ENCODE data around the gene FXYD7.
"Not testable (repeated sequence)": the region's sequence is repeated elsewhere in the genome, so short reads cannot be mapped to it uniquely, and the experiment has no call there.

Gene FXYD7

DNA sequence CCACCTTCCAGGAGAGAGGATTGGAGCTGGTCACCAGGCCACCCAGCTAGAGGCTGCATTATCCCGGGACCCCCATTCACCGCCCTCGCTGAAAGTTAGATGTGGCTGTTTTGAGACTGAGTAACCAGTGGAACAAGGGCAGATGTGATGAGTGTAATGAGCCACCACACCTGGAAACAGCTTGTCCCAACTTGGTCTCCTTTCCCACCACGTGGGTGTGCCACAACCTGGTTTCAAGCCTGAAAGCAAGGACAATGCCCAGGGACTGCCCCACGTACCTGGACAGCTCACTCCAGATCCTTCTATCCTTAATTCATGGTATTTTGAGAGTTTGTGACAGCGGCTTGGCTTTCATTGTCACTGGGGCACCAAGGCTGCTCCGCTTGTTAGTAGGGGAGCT lies 15.2 kb upstream of the FXYD7 start:
- no peak for DNase-seq (ENCODE audit: low read depth)

DNA sequence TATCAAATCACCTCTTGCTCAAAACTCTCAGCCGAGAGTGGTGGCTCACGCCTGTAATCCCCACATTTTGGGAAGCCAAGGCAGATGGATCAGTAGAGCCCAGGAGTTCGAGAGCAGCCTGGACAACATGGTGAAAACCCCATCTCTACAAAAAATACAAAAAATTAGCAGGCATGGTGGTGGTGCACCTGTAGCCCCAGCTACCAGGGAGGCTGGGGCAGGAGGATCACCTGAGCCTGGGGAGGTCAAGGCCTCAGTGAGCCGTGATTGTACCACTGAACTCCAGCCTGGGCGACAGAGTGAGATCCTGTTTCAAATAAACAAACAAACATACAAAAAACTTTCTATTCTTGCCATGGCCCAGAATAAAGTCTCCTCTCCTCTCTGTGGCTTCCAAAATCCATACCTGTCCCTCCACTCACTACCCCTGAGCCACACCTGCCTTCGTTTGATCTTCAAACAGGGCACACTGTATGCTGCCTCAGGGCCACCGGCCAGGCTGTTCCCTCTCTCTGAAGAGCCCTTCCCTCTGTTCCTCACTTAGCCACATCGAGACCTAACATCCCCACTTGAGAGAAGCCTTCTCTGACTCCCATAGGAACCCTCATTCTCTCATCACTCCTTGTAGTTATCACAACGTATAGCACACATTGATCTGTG lies 14.5 kb upstream of the FXYD7 start:
- DNase-seq (ENCODE audit: low read depth), result no peak

DNA sequence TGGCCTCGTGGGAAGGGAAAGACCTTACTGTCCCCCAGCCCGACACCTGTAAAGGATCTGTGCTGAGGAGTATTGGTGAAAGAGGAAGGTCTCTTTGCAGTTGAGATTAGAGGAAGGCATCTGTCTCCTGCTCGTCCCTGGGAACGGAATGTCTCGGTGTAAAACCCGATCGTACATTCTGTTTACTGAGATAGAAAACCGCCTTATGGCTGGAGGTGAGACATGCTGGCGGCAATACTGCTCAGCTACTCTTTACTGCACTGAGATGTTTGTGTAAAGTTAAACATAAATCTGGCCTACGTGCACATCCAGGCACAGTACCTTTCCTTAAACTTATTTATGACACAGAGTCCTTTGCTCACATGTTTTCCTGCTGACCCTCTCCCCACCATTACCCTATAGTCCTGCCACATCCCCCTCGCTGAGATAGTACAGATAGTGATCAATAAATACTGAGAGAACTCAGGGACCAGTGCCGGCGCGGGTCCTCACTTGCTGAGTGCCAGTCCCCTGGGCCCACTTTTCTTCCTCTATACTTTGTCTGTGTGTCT lies 13.3 kb upstream of the FXYD7 start:
- not testable (repeated sequence) for DNase-seq (ENCODE audit: low read depth)

DNA sequence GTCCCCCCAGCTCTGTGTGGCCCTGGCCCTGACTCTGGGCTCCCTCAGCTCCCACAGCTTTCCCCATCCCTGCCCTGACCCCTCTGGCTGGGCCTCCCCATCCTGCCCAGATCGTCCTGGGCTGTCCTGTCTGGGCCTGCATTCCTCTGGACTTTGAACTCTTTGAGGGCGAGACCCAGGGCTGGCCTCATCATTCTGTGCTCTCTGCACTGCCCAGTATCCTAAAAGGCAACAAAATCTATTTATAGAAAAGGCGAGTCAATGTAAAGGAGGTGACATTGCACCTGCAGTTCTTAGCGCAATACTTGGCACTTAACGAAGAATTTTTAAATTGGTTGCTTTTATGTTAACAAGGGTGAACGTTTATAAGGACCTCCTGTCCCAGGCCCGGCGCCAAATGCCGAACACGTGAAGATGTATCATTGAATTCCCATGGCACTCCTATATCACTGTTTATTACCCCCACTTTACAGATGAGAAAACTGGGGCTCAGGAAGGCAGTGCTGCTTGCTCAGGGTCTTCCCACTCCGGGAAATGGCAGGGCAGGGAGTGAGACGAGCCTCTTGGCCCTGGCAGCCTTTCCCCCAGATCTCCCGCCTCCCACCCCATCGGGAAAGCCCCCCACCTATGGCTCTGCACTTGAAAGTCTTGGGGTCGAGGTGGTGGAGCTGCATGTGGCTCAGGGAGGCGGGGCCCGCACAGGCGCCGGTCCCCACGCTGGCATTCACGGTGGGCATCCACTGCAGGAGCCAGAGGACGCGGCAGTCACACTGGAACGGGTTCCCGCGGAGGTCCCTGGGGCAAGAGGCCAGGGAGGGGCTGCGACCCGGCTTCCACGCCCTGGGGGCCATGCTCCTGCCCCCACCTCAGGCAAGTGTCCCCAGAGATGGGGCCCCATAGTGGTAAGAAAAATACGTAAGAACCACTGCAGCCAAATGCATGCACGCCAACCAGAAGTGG lies 12.0 kb upstream of the FXYD7 start:
- no peak for DNase-seq (ENCODE audit: low read depth)

DNA sequence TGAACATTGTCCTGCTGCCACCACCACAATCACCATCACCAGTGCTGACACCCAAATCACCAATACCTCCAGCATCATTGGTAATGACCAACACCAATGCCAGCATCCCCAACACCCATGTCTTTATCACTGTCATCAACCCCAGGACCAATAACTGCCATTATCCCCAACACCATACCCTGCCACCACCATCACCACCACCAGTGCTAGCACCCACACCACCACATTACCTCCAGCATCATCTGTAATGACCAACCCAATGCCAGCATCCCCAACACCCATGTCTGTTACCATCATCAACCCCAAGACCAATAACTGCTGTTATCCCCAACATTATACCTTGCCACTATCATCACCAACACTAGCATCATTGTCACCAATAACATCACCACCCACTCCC lies 10.8 kb upstream of the FXYD7 start:
- DNase-seq (ENCODE audit: low read depth), result no peak

DNA sequence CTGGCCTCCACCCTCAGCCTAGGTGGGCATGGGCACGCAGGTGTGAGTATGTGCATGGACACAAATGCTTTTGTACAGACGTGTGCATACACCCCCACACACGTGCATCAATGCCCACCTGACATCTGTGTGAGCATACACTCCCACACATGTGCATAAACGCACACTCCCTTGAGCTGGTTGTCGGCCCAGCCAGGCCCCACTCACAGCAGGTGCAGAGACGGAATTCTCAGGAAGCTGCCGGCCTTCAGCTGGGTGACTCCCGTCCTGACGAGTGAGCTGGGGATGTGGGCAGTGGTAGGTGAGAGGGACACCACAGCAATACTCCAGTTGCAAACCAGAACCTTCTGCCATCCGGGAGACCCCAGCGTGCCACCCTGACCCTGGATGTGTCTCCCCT lies 9.2 kb upstream of the FXYD7 start:
- no peak for DNase-seq (ENCODE audit: low read depth)

DNA sequence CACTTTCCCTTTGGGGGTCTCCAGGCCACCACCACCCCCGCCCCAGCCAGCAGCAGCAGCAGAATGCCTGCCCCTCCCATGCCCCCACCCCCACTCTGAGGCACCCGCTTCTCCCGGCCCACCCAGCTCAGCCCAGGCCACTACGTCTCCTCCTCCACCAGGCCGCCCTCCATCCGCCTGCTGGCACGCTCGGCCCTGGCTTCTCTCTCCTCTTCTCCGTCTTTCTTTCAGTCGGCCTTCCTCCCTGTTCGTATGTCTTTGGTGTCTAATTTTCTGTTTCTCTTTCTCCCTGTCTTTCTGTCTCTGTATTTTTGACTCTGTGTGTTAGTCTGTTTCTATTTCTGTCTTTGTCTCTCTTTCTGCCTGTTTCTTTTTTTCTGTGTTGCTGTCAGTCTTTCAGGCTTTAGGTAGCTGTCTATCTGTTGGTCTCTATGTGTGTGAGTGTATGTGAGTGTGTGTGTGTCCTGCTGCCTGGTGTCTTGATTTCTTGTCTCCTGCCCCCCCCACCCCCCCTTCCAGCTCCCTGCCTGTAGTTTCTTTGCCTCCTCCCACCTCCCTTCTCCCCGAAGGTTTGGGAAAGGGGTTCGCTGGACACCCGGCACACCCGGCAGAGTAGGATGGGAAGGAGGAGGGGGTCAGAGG lies 8.3 kb upstream of the FXYD7 start, which contains the start of gene LGI4:
Gene LGI4 (minus strand): TSS at position 459 of the 642 bp plus-strand sequence. CDS start 379 bp downstream, at position 80.
- DNase-seq (ENCODE audit: low read depth), result no peak

DNA sequence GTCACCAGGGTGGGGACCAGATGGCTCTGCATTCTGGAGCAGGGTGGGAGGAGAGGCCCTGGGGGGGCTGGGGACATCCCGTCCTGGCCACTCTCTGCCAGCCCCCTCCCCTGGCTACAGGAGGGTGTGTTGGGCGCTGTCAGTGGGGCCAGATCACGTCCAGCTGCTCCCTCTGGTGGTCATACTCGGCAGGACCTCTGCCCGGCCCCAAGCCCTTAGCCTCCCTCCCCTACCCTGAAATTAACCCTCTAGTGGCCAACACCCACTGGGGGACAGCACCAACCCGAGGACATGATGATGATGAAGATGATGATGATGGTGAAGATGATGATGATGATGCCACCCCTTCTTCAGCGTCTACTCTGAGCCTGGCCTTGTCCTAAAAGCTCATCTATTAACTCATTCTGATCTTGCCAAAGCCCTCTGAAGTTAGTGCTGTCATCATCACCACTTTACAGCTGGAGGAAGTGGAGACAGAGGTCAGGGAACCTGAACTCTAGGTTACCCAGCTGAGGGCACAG lies 7.6 kb upstream of the FXYD7 start:
- no peak for DNase-seq (ENCODE audit: low read depth)

DNA sequence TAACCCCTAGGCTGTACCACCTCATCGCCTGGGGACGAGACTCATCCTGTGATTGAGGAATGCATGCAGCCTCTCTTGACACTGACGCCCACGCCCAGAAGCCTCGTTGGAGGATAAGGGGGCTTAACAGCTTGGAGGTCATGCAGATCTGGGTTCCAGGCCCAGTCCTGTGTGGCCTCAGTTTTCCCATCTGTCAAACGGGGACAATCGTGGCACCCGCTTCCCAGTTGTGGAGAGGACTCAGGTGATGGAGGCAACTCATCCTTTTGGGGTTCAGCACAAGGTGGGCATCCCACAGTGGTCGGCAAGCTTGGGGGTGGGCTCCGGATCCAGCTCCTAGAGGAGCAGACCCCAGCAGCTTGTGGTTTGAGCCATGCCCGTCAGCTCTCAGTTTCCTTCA lies 6.8 kb upstream of the FXYD7 start:
- DNase-seq (ENCODE audit: low read depth), result no peak

DNA sequence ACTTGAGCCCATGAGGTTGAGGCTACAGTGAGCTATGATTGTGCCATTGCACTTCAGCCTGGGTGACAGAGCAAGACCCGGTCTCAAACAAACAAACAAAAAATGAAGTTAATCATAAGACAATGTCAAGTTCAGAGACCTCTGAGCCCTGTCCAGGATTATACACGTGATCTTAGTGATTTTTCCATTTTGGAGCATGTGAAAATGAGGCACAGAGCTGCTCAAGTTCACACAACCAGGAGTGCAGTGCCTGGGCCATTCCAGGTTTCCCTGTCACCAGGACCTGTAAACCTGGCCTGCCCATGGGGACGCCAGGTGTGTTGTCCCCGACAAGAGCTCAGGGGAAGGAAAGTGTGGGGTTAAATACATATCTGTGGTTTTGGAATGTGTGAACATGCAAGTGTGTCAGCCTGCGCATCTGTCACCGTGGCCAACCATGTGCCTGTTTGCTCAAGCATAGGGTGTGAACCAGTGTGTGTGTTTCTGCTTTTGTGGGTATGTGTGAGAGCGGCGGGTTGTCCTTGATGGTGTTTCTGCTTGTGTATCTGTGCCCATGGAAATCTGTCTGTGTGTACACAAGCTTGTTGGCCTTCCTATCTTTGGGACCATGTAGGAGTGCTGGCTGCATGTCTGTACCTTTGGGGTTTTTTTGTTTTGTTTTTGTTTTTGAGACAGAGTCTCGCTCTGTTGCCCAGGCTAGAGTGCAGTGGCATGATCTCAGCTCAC lies 5.9 kb upstream of the FXYD7 start:
- no peak for DNase-seq (ENCODE audit: low read depth)

DNA sequence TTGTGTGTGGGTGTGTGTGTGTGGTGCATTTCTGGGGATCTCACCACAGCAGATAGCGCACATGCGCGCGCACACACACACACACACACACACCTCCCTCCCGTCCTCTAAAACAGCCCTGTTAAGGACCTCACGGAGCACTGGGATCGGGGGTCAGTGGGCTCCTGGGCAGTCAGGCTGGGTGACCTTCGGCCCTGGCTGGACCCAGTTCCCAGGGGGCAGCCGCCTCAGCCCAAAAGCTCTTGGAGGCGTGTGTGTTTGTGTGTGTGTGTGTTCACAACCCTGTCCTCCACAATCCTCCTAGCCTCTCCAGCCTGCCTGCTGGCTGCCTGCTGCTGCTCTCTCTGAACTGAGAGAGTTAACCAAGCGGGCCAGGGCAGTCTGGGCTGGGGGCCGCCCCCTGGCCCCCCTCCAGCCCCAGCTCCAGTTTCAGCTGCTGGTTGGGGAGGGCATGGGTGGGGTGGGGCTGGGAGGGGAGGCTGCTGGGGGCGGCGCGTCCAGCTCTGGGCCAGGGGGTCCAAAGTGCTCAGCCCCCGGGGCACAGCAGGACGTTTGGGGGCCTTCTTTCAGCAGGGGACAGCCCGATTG lies 4.7 kb upstream of the FXYD7 start, which contains the start of gene FXYD1:
Gene FXYD1 (plus strand): TSS at position 520 of the 588 bp plus-strand sequence. CDS start 1,256 bp downstream, outside the sequence.
- DNase-seq (ENCODE audit: low read depth), result no peak

DNA sequence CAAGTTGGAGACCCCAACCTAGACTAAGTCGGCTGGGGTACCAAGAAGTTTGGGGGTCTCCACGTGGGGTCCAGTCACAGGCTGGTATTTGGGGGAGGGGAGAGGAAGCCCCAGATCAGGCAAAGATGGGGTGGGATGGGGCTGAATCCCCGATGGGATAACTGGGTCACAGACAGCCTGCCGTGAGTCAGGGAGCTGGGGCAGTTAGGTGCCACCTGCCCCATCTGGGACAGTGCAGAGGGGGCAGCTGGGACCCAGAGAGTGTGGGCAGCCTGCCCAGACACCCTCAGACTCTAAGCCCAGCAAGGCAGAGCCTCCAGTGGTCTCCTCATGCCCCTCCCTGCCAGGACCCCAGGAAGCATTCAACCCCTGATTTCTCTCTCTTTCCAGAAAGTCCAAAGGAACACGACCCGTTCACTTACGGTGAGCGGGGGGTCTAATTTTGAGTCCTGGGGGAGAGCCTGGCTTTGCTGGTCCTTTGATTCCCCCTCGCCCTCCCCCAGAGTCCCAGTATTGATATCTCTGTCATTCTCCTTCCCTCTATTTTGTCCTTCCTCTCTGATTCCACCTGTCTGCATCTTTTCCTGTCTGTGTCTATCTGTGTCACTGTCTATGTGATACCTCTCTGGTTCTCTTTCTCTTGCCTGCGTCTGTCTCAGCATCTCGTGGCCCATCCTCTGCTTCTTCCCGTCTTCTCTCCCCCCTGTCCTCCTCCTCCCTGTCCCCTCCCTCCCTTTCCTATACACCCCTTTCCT lies 2.7 kb upstream of the FXYD7 start:
- DNase-seq (ENCODE audit: low read depth), result no peak

DNA sequence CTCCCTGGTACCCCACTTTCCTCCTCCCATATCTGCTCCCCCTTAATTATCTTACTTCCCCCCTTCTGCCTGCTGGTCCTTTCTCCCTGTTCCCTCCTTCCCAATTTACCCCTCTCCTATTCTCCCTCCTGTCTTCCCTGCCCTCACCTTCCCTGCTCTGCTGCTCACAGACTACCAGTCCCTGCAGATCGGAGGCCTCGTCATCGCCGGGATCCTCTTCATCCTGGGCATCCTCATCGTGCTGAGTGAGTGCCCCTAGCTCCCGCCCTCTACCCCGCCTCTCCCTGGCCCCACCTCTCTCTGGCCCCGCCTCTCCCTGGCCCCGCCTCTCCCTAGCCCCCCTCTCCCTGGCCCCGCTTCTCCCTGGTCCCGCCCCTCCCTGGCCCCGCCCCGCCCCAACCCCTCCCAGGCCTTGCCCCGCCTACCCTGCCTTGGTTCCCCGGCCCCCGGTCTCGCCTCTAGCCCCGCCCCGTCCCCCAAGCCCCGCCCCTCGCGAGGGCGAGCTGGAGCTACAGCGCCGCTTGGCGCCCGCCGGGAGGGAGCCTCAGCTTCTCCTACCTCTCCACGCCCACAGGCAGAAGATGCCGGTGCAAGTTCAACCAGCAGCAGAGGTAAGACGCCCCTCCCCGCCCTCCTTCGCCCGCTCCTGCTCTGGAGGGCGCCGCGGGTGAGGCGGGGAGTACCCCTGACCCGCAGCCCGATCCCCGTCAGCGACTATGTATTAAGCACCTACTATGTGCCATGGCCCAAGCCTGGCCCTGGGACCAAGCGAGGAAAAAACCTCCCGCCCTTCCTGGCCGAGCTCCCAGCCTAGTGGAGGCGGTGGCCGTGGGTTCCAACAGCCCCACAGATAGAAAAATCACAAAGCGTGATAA lies 1.9 kb upstream of the FXYD7 start:
- DNase-seq (ENCODE audit: low read depth), result peak; percentile 96

DNA sequence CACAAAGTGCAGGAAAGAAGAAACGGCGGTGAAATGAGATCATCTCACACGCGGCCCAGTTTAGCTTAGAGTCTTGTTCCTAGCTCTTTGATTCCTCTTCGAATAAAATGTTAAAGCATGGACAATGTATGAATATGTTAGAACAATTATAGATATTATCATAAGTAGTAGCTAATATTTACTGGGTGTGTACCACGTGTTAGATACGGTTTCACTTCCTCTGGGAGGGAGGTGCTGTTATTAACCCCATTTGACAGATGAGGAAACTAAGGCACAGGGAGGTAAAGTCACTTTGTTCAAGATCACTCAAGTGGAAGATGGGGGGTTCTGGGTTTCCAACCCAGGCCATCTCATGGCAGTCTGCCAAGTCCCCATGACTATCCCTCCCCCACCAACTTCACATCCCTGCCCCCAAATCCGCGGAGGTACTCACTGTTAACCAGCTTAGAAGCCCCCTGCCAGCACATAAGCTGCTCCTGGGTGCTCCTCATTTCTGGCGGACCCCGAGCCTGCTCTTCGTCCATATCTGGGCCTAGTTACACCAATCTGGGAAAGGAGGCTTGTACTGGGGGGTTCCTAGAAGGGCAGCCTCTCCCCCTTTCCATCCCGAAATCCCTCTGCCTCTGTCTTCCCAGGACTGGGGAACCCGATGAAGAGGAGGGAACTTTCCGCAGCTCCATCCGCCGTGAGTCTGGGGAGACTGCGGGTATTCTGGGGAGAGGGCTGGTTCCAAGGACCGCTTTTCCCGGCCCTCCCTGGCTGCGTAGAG lies 1.0 kb upstream of the FXYD7 start:
- DNase-seq (ENCODE audit: low read depth), result no peak

DNA sequence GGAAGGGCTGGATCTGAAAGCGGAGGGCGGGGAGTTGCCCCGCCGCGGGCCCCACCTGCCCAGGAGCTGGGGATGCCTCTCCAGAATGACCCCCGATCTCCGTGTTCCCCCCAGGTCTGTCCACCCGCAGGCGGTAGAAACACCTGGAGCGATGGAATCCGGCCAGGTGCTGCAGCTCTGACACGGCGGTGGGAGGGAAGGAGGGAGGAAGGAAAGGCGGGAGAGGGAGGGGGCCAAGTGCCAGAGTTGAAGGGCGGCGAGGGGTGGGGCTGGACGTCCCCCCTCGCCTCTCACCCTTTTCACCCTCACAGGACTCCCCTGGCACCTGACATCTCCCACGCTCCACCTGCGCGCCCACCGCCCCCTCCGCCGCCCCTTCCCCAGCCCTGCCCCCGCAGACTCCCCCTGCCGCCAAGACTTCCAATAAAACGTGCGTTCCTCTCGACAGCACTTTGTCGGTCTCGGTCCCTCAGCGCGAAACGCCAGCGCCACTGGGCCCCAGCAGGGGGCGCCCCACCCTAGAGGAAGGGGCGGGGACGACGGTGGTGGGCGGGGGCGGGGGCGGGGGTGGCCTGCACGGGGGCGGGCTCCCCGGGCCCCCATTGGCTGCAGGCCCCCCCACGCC lies 337 bp upstream of the FXYD7 start:
- peak; percentile 47 for DNase-seq (ENCODE audit: low read depth)

DNA sequence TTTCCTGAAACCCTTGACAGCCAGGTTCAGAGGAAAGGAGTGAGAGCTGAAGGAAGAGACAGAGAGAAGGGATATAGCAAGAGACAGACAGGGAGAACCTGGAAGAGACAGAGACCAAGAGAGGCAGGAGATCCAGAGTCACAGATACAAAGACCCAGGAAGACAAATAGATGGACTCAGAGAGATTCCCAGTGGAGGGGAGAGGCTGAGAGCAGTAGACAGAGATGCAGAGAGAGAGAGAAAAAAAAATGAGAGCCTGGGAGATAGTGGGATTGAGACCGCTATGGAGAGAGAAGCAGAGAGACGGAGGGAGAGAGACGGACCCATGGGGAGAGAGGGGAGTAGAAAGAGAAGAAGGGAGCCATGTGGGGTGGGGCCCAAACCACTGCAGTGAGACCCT lies 763 bp downstream of the FXYD7 start:
- no peak for DNase-seq (ENCODE audit: low read depth)

DNA sequence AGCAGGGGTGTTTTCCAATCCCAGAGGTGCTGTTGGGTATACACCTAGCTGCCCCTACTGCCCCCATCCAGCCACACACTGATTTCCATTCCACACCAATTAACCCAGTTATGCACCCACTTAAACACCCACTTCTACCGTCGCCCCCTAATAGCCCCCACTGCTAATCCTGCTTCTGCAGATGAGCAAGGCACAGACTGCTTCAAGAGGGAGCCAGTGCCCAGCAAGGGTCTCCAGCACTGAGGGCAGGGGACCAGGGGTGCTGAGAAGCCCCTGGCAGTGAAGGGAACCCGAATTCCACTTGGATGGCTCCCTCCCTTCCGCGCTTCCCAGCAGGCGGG lies 1.2 kb downstream of the FXYD7 start:
- no peak for DNase-seq (ENCODE audit: low read depth)
